Duodenal mucosa (tissue), 2 donors: Measurements from ENCODE around the gene MAGED1.
"Not testable (repeated sequence)": the region's sequence is repeated elsewhere in the genome, so short reads cannot be mapped to it uniquely, and the experiment has no call there.

Experiments
- H3K27ac ChIP-seq: one replicate; pipeline ENCODE4 v1.7.0; 2013; ENCODE audit warnings: low read depth, low read length
- H3K27me3 ChIP-seq, 2 donors: one replicate each; pipeline ENCODE4 v1.7.0; 2013; ENCODE audit warnings: low read length in 2 of 2, control low read depth in 1 of 2; ENCODE audit not compliant: insufficient read depth in 2 of 2, control insufficient read depth in 1 of 2
- H3K36me3 ChIP-seq, 2 donors: one replicate each; pipeline ENCODE4 v1.7.0; 2013; ENCODE audit warnings: low read length in 2 of 2, control low read depth in 1 of 2; ENCODE audit not compliant: insufficient read depth in 2 of 2, control insufficient read depth in 1 of 2
- H3K4me1 ChIP-seq, 2 donors: one replicate each; pipeline ENCODE4 v1.7.0; 2013; ENCODE audit warnings: low read length in 2 of 2, control low read depth in 1 of 2; ENCODE audit not compliant: insufficient read depth in 2 of 2, control insufficient read depth in 1 of 2
- H3K4me3 ChIP-seq, 2 donors: one replicate each; pipeline ENCODE4 v1.7.0; 2013; ENCODE audit warnings: low read length in 2 of 2, low read depth in 1 of 2
- H3K9ac ChIP-seq, 2 donors: one replicate each; pipeline ENCODE4 v1.7.0; 2013; ENCODE audit warnings: low read length in 2 of 2, low read depth in 1 of 2
- H3K9me3 ChIP-seq, 2 donors: one replicate each; pipeline ENCODE4 v1.7.0; 2013; ENCODE audit warnings: low read length in 2 of 2, control low read depth in 1 of 2; ENCODE audit not compliant: control insufficient read depth in 1 of 2

The MAGED1 gene

DNA sequence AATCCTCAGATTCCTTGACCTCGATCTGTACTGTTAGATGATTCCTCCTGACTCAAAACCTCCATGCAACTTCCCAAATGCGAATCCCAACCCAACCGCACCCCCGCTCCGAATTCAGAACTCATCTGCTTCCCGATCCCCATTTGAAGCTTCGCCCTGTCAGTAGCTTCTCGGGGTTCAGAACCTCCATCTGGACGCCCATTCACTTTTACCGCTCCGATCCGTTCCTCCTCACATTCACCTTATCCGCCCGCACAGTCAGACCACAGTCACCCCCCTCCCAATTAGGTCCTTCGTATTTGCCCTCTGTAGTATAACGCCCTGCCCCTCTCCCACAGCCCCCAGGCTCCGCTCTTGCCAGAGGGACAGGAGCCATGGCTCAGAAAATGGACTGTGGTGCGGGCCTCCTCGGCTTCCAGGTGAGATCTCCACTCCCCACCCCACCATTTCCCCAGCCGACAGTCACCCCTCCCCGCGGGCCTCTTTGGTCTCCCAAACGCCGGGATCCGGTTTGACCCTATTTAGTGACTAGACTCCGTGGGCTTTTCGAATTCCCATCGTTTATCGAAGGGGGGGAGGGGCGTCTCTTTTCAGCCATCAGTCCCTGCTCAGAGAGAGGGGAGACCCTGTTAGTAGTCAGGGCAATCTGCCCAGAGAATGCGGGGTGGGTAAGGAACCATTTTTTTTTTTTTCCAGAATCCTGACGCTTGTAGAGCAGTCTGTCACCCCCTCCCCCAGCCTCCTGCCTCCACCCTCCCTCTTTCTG is 691 bp downstream of the MAGED1 start:
- Histone ChIP-seq H3K9me3 (no peaks in the 10 kb centered on the region), H3K9ac (peak overlapping the region; percentile 44 to 66), H3K36me3 (peaks cover 0 to 14% of the 10 kb centered on the region in 2 donors), H3K27me3 (no peaks in the 10 kb centered on the region), H3K27ac (peak overlapping the region; percentile 14), H3K4me1 (peaks cover 0 to 7% of the 10 kb centered on the region in 2 donors), H3K4me3 (peak overlapping the region; percentile 69 to 80)

- Histone ChIP-seq H3K4me1 (peaks cover 0 to 7% of the 10 kb centered on the region in 2 donors), H3K27me3 (no peaks in the 10 kb centered on the region), H3K36me3 (peaks cover 0 to 16% of the 10 kb centered on the region in 2 donors), H3K4me3 (peak overlapping the region; percentile 69 to 80), H3K9ac (peak overlapping the region; percentile 18 to 66), H3K9me3 (no peaks in the 10 kb centered on the region), H3K27ac (no peak overlapping the region)
Measured at GRCh38 chrX:51894697-51895336, 1.4 kb downstream of the MAGED1 start.

- Histone ChIP-seq H3K36me3 (peaks cover 4 to 26% of the 10 kb centered on the region in 2 donors), H3K27ac (no peak overlapping the region), H3K9ac (no peak overlapping the region), H3K4me1 (peaks cover 0 to 7% of the 10 kb centered on the region in 2 donors), H3K9me3 (no peaks in the 10 kb centered on the region), H3K27me3 (no peaks in the 10 kb centered on the region), H3K4me3 (no peak overlapping the region)
Measured at GRCh38 chrX:51896626-51897025, 3.2 kb downstream of the MAGED1 start.

DNA sequence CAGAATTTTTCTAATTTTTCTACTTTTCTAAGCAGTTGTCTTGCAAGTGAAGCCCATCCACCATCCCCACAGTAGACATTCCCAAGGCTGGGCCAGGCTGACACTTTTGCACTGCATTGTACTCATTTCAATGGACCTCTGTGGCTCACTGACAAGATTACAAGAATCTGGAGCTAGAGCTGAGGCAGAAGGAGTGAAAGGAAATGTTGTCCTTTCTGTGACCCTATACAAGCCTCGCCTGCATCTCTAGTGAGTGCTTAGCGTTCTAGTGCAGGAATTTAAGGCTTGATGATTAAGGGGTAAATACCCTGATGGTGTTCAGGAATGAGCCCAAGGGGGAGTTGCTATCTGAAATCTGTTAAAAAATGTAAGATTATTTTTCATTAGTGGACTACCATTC is 6.3 kb downstream of the MAGED1 start:
- H3K4me1 ChIP-seq, result peaks cover 0 to 7% of the 10 kb centered on the region in 2 donors
- no peak overlapping the region for H3K9ac ChIP-seq
- H3K27ac ChIP-seq, result no peak overlapping the region
- H3K4me3 ChIP-seq, result no peak overlapping the region
- peaks cover 4 to 34% of the 10 kb centered on the region in 2 donors for H3K36me3 ChIP-seq
- H3K27me3 ChIP-seq, result no peaks in the 10 kb centered on the region
- H3K9me3 ChIP-seq, result no peaks in the 10 kb centered on the region

- Histone ChIP-seq H3K9me3 (no peaks in the 10 kb centered on the region), H3K4me3 (no peak overlapping the region), H3K4me1 (no peaks in the 10 kb centered on the region), H3K27ac (no peak overlapping the region), H3K36me3 (peaks cover 4 to 29% of the 10 kb centered on the region in 2 donors), H3K9ac (no peak overlapping the region), H3K27me3 (no peaks in the 10 kb centered on the region)
Measured at GRCh38 chrX:51902510-51903050, 9.2 kb downstream of the MAGED1 start.

GRCh38 chrX:51905152-51905551 is 11.7 kb downstream of the MAGED1 start:
- H3K9ac ChIP-seq, H3K9me3 ChIP-seq: not testable (repeated sequence)

GRCh38 chrX:51905711-51906110 is 12.3 kb downstream of the MAGED1 start:
- H3K9me3 ChIP-seq, result no peaks in the 10 kb centered on the region
- no peak overlapping the region for H3K27ac ChIP-seq
- no peaks in the 10 kb centered on the region for H3K4me1 ChIP-seq
- peaks cover 0 to 14% of the 10 kb centered on the region in 2 donors for H3K36me3 ChIP-seq
- H3K27me3 ChIP-seq, result no peaks in the 10 kb centered on the region
- no peak overlapping the region for H3K9ac ChIP-seq
- H3K4me3 ChIP-seq, result no peak overlapping the region

More at GRCh38 chrX:51905152-51905551, 11.7 kb downstream of the MAGED1 start:
- not testable (repeated sequence) for H3K4me1 ChIP-seq, H3K27me3 ChIP-seq, H3K4me3 ChIP-seq, H3K27ac ChIP-seq
- peaks cover 2 to 15% of the 10 kb centered on the region in 2 donors for H3K36me3 ChIP-seq

DNA sequence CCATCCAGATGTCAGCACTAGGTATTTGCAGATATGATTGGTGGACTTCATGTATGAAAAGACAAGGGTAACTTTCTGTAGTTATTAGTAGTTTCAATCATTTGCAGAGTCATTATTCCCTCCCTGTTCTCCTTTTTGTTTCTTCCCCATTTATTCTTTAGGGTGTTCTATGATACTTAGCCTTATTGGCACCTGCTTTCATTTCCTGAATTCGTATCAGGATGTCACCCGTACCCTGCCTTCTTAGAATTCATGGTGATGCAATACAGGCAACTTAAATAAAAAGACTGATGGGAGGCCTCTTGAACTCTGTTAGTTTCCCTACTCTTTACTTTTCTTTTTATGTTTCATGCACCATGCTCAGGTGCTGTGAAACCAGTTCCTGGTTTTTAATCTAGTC is 24.2 kb downstream of the MAGED1 start:
- Histone ChIP-seq H3K9me3 (no peaks in the 10 kb centered on the region), H3K36me3 (no peaks in the 10 kb centered on the region), H3K4me1 (no peaks in the 10 kb centered on the region), H3K9ac (no peak overlapping the region), H3K27ac (no peak overlapping the region), H3K27me3 (no peaks in the 10 kb centered on the region), H3K4me3 (no peak overlapping the region)

- H3K36me3 ChIP-seq, result no peaks in the 10 kb centered on the region
- H3K9me3 ChIP-seq, result no peaks in the 10 kb centered on the region
- H3K4me3 ChIP-seq, result no peak overlapping the region
- no peaks in the 10 kb centered on the region for H3K27me3 ChIP-seq
- no peak overlapping the region for H3K9ac ChIP-seq
- H3K27ac ChIP-seq, result no peak overlapping the region
- H3K4me1 ChIP-seq, result no peaks in the 10 kb centered on the region
Measured at GRCh38 chrX:51922561-51922960, 29.1 kb downstream of the MAGED1 start.

DNA sequence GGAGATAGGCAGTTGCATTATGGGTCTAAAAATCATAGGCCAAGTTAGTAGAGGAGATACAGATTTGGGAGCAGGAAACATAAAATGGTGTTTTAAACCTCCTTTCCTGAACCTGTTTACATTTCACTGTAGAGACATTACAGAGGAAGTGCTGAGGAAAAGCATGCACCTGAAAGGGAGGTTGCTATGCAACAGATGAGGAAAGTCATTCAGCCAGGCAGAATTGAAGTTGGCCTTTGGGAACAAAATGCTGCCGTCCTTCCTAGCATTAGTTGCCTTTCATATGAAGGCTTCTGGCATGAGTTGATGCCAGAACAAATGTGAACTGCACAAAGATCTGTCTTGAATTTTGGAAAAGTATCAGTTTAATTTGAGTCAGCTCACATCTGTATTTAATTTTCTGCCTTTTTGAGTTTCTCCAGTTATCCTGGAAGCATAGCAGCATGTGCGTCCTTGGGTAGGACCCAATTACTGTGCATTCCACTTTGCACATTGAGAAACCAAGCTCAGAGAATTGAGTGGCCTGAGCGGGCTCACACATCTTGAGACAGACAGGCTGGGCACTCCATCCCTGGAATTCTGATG is 38.2 kb downstream of the MAGED1 start:
- H3K4me1 ChIP-seq, result no peaks in the 10 kb centered on the region
- H3K9me3 ChIP-seq, result no peaks in the 10 kb centered on the region
- no peak overlapping the region for H3K27ac ChIP-seq
- H3K36me3 ChIP-seq, result no peaks in the 10 kb centered on the region
- no peak overlapping the region for H3K9ac ChIP-seq
- no peak overlapping the region for H3K4me3 ChIP-seq
- H3K27me3 ChIP-seq, result no peaks in the 10 kb centered on the region
